Measurements from ENCODE around the gene CCL24.
"Not testable (repeated sequence)": the region's sequence is repeated elsewhere in the genome, so short reads cannot be mapped to it uniquely, and the experiment has no call there.

CCL24 gene

DNA sequence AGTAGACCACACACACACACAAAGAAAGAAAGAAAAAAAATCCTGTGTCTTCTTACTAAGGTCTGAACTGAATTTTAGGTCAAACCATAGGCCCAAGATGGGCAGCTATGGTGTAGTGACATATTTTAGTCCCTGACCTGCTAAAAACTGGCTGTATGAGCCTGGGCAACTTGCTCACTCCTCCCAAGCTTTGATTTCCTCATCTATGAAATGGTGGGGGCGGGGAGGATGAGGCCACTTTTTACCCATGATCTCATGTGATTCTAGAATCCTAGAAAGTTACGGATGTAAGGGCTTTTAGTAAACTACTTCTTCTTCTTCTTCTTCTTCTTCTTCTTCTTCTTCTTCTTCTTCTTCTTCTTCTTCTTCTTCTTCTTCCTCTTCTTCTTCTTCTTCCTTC lies 6.1 kb upstream of the CCL24 start:
- no peak for DNase-seq (ENCODE audit: low read depth)

- DNase-seq (ENCODE audit: low read depth): no peak
Observed at GRCh38 chr7:75818472-75818871, 4.9 kb upstream of the CCL24 start.

GRCh38 chr7:75817116-75817515 lies 3.5 kb upstream of the CCL24 start:
- no peak for DNase-seq (ENCODE audit: low read depth)

GRCh38 chr7:75815418-75816064 lies 1.9 kb upstream of the CCL24 start:
- no peak for DNase-seq (ENCODE audit: low read depth)

DNA sequence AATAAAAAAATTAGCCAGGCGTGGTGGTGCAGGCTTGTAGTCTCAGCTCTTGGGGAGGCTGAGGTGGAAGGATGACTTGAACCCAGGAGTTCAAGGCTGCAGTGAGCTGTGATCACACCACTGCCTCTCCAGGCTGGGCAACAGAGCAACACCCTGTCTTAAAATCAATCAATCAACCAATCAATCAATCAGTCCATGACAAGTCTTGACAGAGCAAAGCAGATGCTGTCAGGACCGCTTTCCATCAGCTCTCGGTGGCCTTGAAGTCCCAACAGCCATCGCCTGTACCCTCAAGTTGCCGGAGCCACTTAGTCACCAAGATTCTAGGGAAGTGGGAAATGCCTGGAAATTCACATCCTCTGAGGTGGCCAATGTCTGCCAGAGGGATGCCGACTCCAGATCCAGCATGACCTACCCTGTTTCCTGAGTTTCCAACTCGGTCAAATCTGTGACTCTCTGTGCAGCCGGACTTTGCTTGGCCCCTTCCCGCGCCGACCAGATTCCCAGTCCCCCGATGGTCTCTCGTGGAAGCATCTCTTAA lies 871 bp upstream of the CCL24 start:
- no peak for DNase-seq (ENCODE audit: low read depth)

GRCh38 chr7:75813084-75813483 lies 522 bp downstream of the CCL24 start:
- DNase-seq (ENCODE audit: low read depth): no peak

GRCh38 chr7:75811894-75812678 lies 1.5 kb downstream of the CCL24 start:
- no peak for DNase-seq (ENCODE audit: low read depth)

GRCh38 chr7:75809396-75809795 lies 4.2 kb downstream of the CCL24 start:
- no peak for DNase-seq (ENCODE audit: low read depth)

DNA sequence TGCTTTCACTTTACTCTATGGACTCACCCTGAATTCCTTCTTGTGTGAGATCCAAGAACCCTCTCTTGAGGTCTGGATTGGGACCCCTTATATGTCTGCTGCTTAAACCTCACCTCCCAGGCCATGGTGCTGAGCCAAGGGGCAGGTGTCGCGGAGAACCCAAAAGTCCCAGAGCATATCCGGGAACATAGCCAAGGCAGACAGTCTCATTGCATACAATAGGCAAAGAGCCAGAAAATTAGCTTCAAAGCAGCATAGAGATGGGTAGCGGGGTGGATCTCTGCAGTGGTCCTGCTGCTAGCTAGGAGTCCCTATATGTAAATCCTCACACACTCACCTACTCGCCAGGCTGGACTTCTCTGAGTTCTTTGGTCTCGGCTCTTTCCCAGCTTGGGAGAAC lies 5.5 kb downstream of the CCL24 start:
- DNase-seq (ENCODE audit: low read depth): no peak

- DNase-seq (ENCODE audit: low read depth): no peak
Observed at GRCh38 chr7:75807452-75807851, 6.2 kb downstream of the CCL24 start.

DNA sequence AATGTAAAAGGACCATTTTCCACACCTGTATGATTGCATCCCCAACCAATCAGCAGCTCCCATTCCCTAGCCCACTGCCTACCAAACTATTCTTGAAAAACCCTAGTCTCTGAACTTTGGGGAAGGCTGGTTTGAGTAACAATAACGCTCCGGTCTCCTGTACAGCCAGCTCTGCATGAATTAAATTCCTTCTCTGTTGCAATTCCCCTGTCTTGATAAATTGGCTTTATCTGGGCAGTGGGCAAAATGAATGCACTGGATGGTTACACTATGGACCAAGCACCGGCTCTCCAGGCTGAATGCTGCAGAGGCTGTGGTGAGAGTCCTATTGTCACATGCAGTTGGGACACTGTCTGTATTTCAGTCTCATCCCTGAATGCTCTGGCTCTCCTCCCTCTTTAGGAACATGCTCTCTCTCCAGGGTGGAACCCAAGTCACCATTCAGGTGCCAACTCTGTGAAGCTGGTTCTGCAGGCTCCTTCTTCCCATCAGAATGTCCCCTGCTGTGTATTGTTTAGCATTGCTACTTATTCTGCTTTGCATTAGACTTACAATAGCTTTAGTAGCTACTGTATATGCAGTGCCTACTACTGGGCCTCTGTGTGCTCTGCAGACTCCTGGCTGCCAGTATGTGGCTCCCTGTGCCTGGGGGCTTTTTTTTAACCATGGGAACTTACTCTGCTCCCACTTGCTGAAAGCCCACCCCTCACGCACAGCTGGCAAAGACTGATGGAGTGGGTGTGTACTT lies 6.9 kb downstream of the CCL24 start:
- DNase-seq (ENCODE audit: low read depth): no peak

- DNase-seq (ENCODE audit: low read depth): no peak
Observed at GRCh38 chr7:75804705-75805104, 8.9 kb downstream of the CCL24 start.

DNA sequence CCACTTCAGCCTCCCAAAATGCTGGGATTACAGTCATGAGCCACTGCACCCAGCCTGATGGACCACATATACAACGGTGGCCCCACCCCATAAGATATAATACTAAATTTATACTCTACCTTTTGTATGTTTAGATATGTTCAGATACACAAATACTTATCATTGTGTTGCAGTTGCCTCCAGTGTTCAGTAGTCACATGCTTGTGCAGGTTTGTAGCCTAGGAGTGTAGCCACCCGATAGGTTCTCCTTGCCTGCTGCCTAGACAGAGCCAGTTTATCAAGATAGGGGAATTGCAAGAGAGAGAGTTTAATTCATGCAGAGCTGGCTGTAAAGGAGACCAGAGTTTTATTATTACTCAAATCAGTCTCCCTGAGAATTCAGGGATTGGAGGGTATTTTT lies 9.6 kb downstream of the CCL24 start:
- DNase-seq (ENCODE audit: low read depth): no peak

DNA sequence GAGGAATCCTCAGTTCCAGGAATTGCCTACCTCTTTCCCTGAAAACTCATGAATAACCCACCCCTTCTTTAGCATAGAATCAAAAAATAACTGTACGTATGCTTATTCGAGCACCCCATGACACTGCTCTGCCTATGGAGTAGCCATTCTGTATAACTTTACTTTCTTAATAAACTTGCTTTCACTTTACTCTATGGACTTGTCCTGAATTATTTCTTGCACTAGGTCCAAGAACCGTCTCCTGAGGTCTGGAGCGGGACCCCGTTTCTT lies 11.1 kb downstream of the CCL24 start:
- DNase-seq (ENCODE audit: low read depth): no peak

DNA sequence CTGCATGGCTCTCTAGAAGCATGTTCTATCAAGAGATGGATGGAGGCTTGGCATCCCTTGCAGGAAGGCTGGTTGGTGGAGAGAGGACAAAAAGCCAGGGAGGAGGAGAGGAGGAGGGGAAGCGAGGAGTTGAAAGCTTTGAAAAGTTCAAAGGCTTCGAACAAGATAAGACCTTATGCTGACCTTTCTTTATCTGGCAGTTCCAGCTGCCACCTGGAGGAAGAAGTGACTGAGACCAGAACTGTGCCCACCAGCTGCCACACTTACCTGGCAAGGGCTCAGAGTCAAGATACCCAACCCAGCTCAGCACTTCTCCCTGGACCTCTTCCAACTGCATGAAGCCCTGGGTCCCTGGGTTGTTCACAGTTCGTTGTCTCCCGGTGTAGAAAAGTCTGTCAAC lies 14.8 kb downstream of the CCL24 start:
- DNase-seq (ENCODE audit: low read depth): no peak

- no peak for DNase-seq (ENCODE audit: low read depth)
Observed at GRCh38 chr7:75796420-75796819, 17.2 kb downstream of the CCL24 start.

GRCh38 chr7:75795831-75796285 lies 17.7 kb downstream of the CCL24 start:
- no peak for DNase-seq (ENCODE audit: low read depth)

DNA sequence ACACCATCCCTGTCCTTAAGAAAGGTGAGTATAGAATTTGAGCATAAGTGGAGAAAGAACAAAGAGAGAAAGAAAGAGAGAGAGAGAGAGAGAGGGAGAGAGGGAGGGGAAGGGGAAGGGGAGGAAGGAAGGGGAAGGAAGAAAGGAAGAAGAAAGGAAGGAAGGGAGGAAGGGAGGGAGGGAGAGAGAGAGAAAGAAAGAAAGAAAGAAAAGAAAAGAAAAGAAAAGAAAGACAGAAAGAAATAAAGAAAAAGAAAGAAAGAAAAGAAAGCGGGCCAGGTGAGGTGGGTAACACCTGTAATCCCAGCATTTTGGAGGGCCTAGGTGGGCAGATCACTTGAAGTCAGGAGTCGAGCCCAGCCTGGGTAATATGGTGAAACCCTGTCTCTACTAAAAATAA lies 19.9 kb downstream of the CCL24 start:
- DNase-seq (ENCODE audit: low read depth): no peak

DNA sequence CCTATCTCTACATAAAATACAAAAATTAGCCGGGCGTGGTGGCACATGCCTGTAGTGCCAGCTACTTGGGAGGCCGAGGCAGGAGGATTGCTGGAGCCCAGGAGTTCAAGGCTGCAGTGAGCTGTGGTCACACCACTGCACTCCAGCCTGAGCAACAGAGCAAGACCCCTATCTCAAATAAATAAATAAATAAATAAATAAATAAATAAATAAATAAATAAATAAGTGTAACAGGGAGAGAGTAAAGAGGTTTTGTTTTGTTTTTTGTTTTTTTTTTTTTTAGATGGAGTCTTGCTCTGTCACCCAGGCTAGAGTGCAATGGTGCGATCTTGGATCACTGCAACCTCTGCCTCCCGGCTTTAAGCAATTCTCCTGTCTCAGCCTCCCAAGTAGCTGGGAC lies 21.0 kb downstream of the CCL24 start:
- not testable (repeated sequence) for DNase-seq (ENCODE audit: low read depth)

DNA sequence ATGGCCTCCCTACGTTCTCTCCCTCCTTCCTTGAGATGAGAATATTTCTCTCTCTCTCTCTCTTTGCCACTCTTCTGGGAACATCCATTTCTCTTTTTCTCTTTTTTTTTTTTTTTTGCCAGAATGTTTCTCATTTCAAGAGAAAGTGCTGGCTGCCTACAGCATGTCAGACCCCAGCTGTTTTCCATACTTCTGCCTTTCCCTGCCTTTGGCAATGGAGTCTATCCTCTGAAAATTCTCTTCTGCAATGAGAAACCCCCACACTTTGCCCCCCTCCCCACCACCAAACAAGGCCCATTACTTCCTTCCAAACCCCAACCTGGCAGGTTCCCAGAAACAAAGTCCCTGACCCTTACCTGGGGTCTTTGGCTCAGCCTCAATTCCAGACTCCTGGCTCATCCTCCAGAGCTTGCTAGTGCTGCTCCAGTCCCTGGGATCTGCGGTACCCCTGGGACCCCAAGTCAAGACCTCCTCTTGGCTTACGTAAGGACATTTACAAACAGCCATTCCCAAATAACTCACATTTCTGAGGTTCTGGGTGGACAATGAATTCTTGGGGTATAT lies 24.2 kb downstream of the CCL24 start:
- DNase-seq (ENCODE audit: low read depth): no peak

GRCh38 chr7:75788154-75788847 lies 25.3 kb downstream of the CCL24 start:
- DNase-seq (ENCODE audit: low read depth): not testable (repeated sequence)

GRCh38 chr7:75783058-75783457 lies 30.5 kb downstream of the CCL24 start:
- not testable (repeated sequence) for DNase-seq (ENCODE audit: low read depth)

Measured in stromal cell of bone marrow (primary cell).